ENCODE measurements around the gene POU5F1. TPM values are rescaled to one million over a fixed set of nuclear protein-coding genes. Genes with fewer than 3 reads are reported as not detected.

The POU5F1 gene
- polyA plus RNA-seq, 1 donor (not counting 4 experiments of a cell fraction or from before 2014, with no cell fraction given): 1.6 TPM

GRCh38 chr6:31175971-31176370 lies 5.5 kb upstream of the POU5F1 start:
- H3K4me3 ChIP-seq (ENCODE audit: control insufficient read depth in 2 of 3, extremely low read depth in 1 of 3, insufficient read depth in 2 of 3, low read depth in 1 of 3, low read length in 3 of 3): no peak overlapping the region
- no peaks in the 10 kb centered on the region for H3K27me3 ChIP-seq (ENCODE audit: control insufficient read depth, extremely low read depth, insufficient read depth, low read length)
- FAIRE-seq (peak; percentile 39), DNase-seq (ENCODE audit: low read depth, low spot score) (no peak)
- H3K27ac ChIP-seq (ENCODE audit: control insufficient read depth, insufficient read depth, low read length): no peak overlapping the region
- H2AFZ ChIP-seq (ENCODE audit: control insufficient read depth, low read length): no peak overlapping the region
- H3K9me3 ChIP-seq (ENCODE audit: control insufficient read depth, low read depth, low read length): no peaks in the 10 kb centered on the region
- TF ChIP-seq EZH2 (IDR thresholded peaks at IDR 0.05; ENCODE audit: low read length): no peak
- no peak for TF ChIP-seq CTCF (optimal IDR thresholded peaks at IDR 0.05 in 1 of 3, IDR thresholded peaks at IDR 0.05 in 1 of 3, conservative IDR thresholded peaks at IDR 0.05 in 1 of 3; ENCODE audit: extremely low read depth in 1 of 3, insufficient read depth in 2 of 3, low read length in 3 of 3)
- H3K79me2 ChIP-seq (ENCODE audit: control insufficient read depth, insufficient read depth, low read length): no peaks in the 10 kb centered on the region
- no peaks in the 10 kb centered on the region for H3K9me1 ChIP-seq (ENCODE audit: control insufficient read depth, extremely low read depth, insufficient read depth, low read length)
- peaks cover 17% of the 10 kb centered on the region for H3K4me1 ChIP-seq (ENCODE audit: control insufficient read depth, extremely low read depth, insufficient read depth, low read length)
- dilution Hi-C loops (cut with MboI; ENCODE audit: extremely low pct_ligation_motif_present, low sequenced_read_pairs): no loop called here
- H3K4me2 ChIP-seq (ENCODE audit: control insufficient read depth, extremely low read depth, insufficient read depth, low read depth, low read length): no peak overlapping the region
- H3K36me3 ChIP-seq (ENCODE audit: control insufficient read depth in 2 of 2, extremely low read depth in 1 of 2, insufficient read depth in 2 of 2, low read length in 2 of 2): no peaks in the 10 kb centered on the region
- H4K20me1 ChIP-seq (ENCODE audit: control insufficient read depth, extremely low read depth, insufficient read depth, low read length): no peaks in the 10 kb centered on the region
- H3K9ac ChIP-seq (ENCODE audit: control insufficient read depth, extremely low read depth, insufficient read depth, low read length): no peak overlapping the region

- dilution Hi-C loops (cut with MboI; ENCODE audit: extremely low pct_ligation_motif_present, low sequenced_read_pairs): no loop called here
- Histone ChIP-seq H3K4me1 (ENCODE audit: control insufficient read depth, extremely low read depth, insufficient read depth, low read length) (peaks cover 22% of the 10 kb centered on the region), H3K36me3 (ENCODE audit: control insufficient read depth in 2 of 2, extremely low read depth in 1 of 2, insufficient read depth in 2 of 2, low read length in 2 of 2) (no peaks in the 10 kb centered on the region), H3K9me1 (ENCODE audit: control insufficient read depth, extremely low read depth, insufficient read depth, low read length) (no peaks in the 10 kb centered on the region), H3K4me2 (ENCODE audit: control insufficient read depth, extremely low read depth, insufficient read depth, low read depth, low read length) (no peak overlapping the region), H3K9ac (ENCODE audit: control insufficient read depth, extremely low read depth, insufficient read depth, low read length) (no peak overlapping the region), H4K20me1 (ENCODE audit: control insufficient read depth, extremely low read depth, insufficient read depth, low read length) (no peaks in the 10 kb centered on the region), H3K27me3 (ENCODE audit: control insufficient read depth, extremely low read depth, insufficient read depth, low read length) (no peaks in the 10 kb centered on the region), H3K27ac (ENCODE audit: control insufficient read depth, insufficient read depth, low read length) (no peak overlapping the region), H3K9me3 (ENCODE audit: control insufficient read depth, low read depth, low read length) (no peaks in the 10 kb centered on the region), H3K4me3 (ENCODE audit: control insufficient read depth in 2 of 3, extremely low read depth in 1 of 3, insufficient read depth in 2 of 3, low read depth in 1 of 3, low read length in 3 of 3) (no peak overlapping the region), H3K79me2 (ENCODE audit: control insufficient read depth, insufficient read depth, low read length) (no peaks in the 10 kb centered on the region), H2AFZ (ENCODE audit: control insufficient read depth, low read length) (no peak overlapping the region)
- TF ChIP-seq CTCF (optimal IDR thresholded peaks at IDR 0.05 in 1 of 3, IDR thresholded peaks at IDR 0.05 in 1 of 3, conservative IDR thresholded peaks at IDR 0.05 in 1 of 3; ENCODE audit: extremely low read depth in 1 of 3, insufficient read depth in 2 of 3, low read length in 3 of 3): no peak
- TF ChIP-seq EZH2 (IDR thresholded peaks at IDR 0.05; ENCODE audit: low read length): no peak
- DNase-seq (ENCODE audit: low read depth, low spot score): no peak
- FAIRE-seq: no peak
Measured at GRCh38 chr6:31174378-31174777, 3.9 kb upstream of the POU5F1 start.
